Measurements from ENCODE around the gene WDFY1.

DNA sequence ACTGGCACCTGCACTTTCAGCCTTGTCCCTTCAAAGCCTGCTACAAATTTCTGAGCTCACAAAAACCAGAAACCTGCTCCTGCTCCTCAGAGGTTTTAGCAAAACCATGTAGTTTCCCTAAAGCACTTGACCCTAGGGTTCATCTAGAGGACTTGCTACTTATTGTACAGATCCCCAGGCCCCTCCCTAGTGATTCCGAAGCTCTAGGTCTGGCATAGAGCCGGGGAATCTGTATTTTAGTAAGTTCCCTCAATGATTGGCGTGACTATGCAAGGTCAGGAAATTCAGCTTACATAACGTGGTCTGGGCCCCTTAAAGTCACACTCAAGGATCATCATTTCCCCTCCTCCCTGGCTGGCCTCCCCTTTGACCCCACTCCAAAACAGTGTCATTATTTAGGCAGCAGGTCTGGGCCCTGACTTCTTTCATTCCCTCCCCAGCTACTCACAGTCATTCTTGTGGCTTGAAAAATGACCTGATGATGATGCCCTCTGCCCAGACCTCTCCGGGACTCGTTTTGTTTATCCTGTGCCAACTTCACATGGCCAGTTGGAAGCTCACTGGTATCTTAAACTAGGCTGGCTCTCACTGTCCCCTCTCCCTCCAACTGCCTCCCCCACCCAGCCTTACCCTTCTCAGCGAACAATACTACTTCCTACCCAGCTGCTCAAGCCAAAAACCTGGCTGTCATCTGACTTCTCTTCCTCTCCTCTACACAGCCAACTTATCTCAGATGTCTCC lies 36.0 kb downstream of the WDFY1 start:
- TF ChIP-seq, protein P1, sequence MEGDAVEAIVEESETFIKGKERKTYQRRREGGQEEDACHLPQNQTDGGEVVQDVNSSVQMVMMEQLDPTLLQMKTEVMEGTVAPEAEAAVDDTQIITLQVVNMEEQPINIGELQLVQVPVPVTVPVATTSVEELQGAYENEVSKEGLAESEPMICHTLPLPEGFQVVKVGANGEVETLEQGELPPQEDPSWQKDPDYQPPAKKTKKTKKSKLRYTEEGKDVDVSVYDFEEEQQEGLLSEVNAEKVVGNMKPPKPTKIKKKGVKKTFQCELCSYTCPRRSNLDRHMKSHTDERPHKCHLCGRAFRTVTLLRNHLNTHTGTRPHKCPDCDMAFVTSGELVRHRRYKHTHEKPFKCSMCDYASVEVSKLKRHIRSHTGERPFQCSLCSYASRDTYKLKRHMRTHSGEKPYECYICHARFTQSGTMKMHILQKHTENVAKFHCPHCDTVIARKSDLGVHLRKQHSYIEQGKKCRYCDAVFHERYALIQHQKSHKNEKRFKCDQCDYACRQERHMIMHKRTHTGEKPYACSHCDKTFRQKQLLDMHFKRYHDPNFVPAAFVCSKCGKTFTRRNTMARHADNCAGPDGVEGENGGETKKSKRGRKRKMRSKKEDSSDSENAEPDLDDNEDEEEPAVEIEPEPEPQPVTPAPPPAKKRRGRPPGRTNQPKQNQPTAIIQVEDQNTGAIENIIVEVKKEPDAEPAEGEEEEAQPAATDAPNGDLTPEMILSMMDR (IDR thresholded peaks at IDR 0.05; ENCODE audit: borderline replicate concordance, extremely low read depth, low read length, poor library complexity, severe bottlenecking), result no peak
- TF ChIP-seq EZH2 (IDR thresholded peaks at IDR 0.05; ENCODE audit: borderline replicate concordance, low read depth, low read length, severe bottlenecking), result no peak
